Measurements from ENCODE around the gene PCLAF. TPM values are rescaled to one million over a fixed set of nuclear protein-coding genes. Genes with fewer than 3 reads are reported as not detected.
A peak's percentile ranks its signal among the peaks of the same experiment; 100 is the strongest.

Gene PCLAF
- total and polyA plus RNA-seq, 2 of the 13 experiments (the other 11 are each of a cell fraction or from before 2014, with no cell fraction given) = 98.6 to 98.9 TPM

DNA sequence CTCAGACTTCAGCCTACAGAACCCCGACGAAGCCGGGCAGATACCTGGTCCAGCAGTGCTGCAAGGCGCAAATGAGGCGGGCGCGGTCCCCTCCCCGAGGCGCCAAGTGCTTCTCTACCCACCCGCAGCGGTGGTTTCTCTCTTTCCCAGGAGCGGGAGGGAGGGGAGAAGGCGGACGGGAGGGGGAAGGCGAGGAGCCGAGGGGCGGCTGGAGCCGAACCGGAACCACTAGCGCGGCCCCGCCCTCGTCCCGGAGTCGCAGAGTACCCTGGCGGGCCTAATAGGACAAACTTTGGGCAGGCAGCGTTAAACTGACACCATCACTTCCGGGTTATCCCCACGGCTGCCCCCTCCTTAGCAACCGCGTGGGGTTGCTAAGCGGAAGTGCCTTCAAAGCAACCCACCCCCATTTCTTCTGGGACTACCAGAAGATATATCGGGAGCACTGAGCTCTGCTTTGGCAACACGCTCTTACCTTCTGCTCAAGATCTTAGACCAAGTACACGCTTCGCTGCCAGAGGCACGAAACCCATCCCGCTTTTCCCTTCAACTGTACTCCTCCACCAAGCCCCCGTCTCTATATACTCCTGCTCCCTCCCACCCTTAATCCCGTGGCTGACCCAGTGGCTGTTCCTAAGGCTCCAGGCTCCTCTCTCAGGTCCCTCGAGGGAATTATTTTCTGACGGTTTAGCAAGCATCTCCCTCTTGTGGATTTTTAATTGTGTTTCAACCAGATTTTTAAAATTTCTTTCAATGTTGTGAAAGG lies 25.1 kb downstream of the PCLAF start, which contains the start of gene CSNK1G1 (continued):
- peak; percentile 21 for TF ChIP-seq HDAC2 (CRISPR knock-in tag; IDR thresholded peaks at IDR 0.05)
- TF ChIP-seq SYNCRIP (IDR thresholded peaks at IDR 0.05; ENCODE audit: insufficient read depth, low read depth, low read length) = no peak
- peak; percentile 85; the same call in 1 of the 2 replicates for TF ChIP-seq KDM2A (CRISPR knock-in tag; IDR thresholded peaks at IDR 0.05; ENCODE audit: borderline replicate concordance, low read depth)
- peak; percentile 87 for TF ChIP-seq SP2 (CRISPR knock-in tag; IDR thresholded peaks at IDR 0.05)
- TF ChIP-seq SALL1 (CRISPR knock-in tag; IDR thresholded peaks at IDR 0.05) = no peak; the same call in 1 of the 2 replicates
- TF ChIP-seq ZFP82 (CRISPR knock-in tag; IDR thresholded peaks at IDR 0.05; ENCODE audit: borderline replicate concordance) = no peak
- TF ChIP-seq ZNF746 (CRISPR knock-in tag; IDR thresholded peaks at IDR 0.05) = peak; percentile 25; the same call in 1 of the 2 replicates
- TF ChIP-seq, protein P1, sequence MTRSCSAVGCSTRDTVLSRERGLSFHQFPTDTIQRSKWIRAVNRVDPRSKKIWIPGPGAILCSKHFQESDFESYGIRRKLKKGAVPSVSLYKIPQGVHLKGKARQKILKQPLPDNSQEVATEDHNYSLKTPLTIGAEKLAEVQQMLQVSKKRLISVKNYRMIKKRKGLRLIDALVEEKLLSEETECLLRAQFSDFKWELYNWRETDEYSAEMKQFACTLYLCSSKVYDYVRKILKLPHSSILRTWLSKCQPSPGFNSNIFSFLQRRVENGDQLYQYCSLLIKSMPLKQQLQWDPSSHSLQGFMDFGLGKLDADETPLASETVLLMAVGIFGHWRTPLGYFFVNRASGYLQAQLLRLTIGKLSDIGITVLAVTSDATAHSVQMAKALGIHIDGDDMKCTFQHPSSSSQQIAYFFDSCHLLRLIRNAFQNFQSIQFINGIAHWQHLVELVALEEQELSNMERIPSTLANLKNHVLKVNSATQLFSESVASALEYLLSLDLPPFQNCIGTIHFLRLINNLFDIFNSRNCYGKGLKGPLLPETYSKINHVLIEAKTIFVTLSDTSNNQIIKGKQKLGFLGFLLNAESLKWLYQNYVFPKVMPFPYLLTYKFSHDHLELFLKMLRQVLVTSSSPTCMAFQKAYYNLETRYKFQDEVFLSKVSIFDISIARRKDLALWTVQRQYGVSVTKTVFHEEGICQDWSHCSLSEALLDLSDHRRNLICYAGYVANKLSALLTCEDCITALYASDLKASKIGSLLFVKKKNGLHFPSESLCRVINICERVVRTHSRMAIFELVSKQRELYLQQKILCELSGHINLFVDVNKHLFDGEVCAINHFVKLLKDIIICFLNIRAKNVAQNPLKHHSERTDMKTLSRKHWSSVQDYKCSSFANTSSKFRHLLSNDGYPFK (CRISPR knock-in tag; IDR thresholded peaks at IDR 0.05; ENCODE audit: borderline replicate concordance) = 0 out of 2 replicates have a peak, but pooled peaks have one; percentile 24
- TF ChIP-seq CCAR2 (optimal IDR thresholded peaks at IDR 0.05; ENCODE audit: low read depth, low read length) = no peak
- 0 out of 2 replicates have a peak, but pooled peaks have one; percentile 31 for TF ChIP-seq KLF6 (CRISPR knock-in tag; IDR thresholded peaks at IDR 0.05)
- peak; percentile 77 for TF ChIP-seq ELF3 (CRISPR knock-in tag; IDR thresholded peaks at IDR 0.05)
- peak; percentile 58; the same call in 1 of the 2 replicates for TF ChIP-seq TARDBP (CRISPR knock-in tag; IDR thresholded peaks at IDR 0.05)
- TF ChIP-seq, protein P2, sequence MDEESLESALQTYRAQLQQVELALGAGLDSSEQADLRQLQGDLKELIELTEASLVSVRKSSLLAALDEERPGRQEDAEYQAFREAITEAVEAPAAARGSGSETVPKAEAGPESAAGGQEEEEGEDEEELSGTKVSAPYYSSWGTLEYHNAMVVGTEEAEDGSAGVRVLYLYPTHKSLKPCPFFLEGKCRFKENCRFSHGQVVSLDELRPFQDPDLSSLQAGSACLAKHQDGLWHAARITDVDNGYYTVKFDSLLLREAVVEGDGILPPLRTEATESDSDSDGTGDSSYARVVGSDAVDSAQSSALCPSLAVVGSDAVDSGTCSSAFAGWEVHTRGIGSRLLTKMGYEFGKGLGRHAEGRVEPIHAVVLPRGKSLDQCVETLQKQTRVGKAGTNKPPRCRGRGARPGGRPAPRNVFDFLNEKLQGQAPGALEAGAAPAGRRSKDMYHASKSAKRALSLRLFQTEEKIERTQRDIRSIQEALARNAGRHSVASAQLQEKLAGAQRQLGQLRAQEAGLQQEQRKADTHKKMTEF (CRISPR knock-in tag; IDR thresholded peaks at IDR 0.05) = no peak; the same call in 1 of the 2 replicates
- TF ChIP-seq AGO1 (IDR thresholded peaks at IDR 0.05; ENCODE audit: low read depth, low read length, poor library complexity, severe bottlenecking) = peak; percentile 83
- peak; percentile 99 for TF ChIP-seq SIN3A (IDR thresholded peaks at IDR 0.05; ENCODE audit: borderline replicate concordance, low read depth, low read length)
- TF ChIP-seq, protein P3, sequence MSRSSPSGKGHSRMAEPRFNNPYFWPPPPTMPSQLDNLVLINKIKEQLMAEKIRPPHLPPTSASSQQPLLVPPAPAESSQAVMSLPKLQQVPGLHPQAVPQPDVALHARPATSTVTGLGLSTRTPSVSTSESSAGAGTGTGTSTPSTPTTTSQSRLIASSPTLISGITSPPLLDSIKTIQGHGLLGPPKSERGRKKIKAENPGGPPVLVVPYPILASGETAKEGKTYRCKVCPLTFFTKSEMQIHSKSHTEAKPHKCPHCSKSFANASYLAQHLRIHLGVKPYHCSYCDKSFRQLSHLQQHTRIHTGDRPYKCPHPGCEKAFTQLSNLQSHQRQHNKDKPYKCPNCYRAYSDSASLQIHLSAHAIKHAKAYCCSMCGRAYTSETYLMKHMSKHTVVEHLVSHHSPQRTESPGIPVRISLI (CRISPR knock-in tag; IDR thresholded peaks at IDR 0.05; ENCODE audit: borderline replicate concordance) = no peak
- peak; percentile 92 for TF ChIP-seq KAT8 (CRISPR knock-in tag; IDR thresholded peaks at IDR 0.05)
- peak; percentile 9; the same call in 1 of the 2 replicates for TF ChIP-seq ZNF501 (CRISPR knock-in tag; IDR thresholded peaks at IDR 0.05)
- TF ChIP-seq ETV5 (CRISPR knock-in tag; IDR thresholded peaks at IDR 0.05; ENCODE audit: borderline replicate concordance) = peak; percentile 66; the same call in 1 of the 2 replicates
- peak; percentile 93 for TF ChIP-seq THAP11 (CRISPR knock-in tag; IDR thresholded peaks at IDR 0.05)
- TF ChIP-seq, protein P4, sequence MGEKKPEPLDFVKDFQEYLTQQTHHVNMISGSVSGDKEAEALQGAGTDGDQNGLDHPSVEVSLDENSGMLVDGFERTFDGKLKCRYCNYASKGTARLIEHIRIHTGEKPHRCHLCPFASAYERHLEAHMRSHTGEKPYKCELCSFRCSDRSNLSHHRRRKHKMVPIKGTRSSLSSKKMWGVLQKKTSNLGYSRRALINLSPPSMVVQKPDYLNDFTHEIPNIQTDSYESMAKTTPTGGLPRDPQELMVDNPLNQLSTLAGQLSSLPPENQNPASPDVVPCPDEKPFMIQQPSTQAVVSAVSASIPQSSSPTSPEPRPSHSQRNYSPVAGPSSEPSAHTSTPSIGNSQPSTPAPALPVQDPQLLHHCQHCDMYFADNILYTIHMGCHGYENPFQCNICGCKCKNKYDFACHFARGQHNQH (CRISPR knock-in tag; IDR thresholded peaks at IDR 0.05) = 0 out of 2 replicates have a peak, but pooled peaks have one; percentile 70
- TF ChIP-seq POLR2A (IDR thresholded peaks at IDR 0.05; ENCODE audit: insufficient read depth in 1 of 2, low read depth in 2 of 2, low read length in 2 of 2) = peak in 1 of 2 experiments; percentile 68; a peak in 2 of 4 replicates
- TF ChIP-seq ZNF232 (CRISPR knock-in tag; IDR thresholded peaks at IDR 0.05; ENCODE audit: borderline replicate concordance) = peak; percentile 6; the same call in 1 of the 2 replicates

Measured in HepG2 (cell line).